ENCODE measurements around the gene KPNA5. TPM values are rescaled to one million over a fixed set of nuclear protein-coding genes. Genes with fewer than 3 reads are reported as not detected.

Gene KPNA5
- total RNA-seq, 4 donors from 2014 or later, result 0.20 to 5.6 (median 2.2) TPM

DNA sequence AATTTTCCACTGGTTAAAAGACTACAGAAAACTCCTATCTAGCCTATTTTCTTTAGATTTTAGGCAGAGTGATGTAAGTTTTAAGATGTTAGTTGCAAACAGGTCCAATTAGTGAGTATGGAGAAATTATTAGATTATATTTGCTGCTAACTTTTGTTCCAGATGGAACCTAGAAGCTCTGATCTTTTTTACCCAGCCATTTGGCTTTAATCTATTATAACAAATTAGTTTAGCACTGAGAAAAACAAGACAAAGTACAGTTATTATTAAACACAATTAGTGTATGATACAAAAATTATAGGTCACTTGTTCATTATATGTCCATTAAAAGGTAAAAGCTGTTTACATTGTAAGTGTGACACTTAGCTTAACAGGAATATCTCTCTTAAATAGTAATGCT, 82.0 kb downstream of the KPNA5 start:
- in situ Hi-C loops (cut with MboI; ENCODE audit: low pct_ligation_motif_present in 1 of 4, low pct_unique_long_range_greater_than_20kb in 1 of 4, low sequenced_read_pairs in 3 of 4), result no loop called here
- H3K36me3 ChIP-seq, result no peaks in the 10 kb centered on the region

DNA sequence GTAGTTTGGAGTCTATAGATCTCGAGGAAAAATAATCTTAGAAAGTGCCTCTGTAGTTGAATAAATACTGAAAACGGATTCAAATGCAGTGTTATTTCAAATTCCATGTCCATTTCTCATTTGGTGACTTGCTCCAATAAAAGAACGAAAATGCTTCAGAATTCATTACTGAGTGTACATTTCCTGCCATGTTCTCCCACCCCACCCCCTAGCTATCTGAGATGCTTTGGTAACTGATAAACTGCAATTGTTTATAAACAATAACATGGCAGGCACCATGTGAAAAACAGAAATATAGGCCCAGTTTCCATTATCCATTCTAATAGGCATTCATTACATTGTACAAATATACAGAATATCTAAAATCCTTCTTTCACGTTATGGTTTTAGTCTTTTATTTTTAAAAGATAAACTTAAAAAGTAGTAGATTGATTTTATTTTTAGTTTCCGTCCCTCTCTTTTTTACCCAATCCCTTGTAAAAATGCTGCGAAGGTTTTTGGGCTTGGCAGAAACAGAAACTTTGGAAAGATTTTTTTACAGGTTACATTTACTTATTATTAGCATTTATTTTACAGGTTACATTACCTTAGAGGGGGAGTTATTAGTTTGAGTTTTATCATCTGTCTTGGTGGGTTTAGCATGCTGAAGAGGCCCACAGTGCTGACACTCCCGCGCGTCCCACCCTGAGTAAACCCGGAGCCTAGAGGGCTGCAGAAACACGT, 83.1 kb downstream of the KPNA5 start:
- H3K27me3 ChIP-seq, result peaks cover 59% of the 10 kb centered on the region
- in situ Hi-C loops (cut with MboI; ENCODE audit: low pct_ligation_motif_present in 1 of 4, low pct_unique_long_range_greater_than_20kb in 1 of 4, low sequenced_read_pairs in 3 of 4), result no loop called here
- no peaks in the 10 kb centered on the region for H3K9me3 ChIP-seq
- peak overlapping the region in 2 of 4 donors; percentile 22 to 62 for H3K4me3 ChIP-seq
- no peak overlapping the region for H3K27ac ChIP-seq
- H3K36me3 ChIP-seq, result no peaks in the 10 kb centered on the region
- DNase-seq, result no peak
- no peak for TF ChIP-seq POLR2A (IDR thresholded peaks at IDR 0.05)
- TF ChIP-seq, protein P1, sequence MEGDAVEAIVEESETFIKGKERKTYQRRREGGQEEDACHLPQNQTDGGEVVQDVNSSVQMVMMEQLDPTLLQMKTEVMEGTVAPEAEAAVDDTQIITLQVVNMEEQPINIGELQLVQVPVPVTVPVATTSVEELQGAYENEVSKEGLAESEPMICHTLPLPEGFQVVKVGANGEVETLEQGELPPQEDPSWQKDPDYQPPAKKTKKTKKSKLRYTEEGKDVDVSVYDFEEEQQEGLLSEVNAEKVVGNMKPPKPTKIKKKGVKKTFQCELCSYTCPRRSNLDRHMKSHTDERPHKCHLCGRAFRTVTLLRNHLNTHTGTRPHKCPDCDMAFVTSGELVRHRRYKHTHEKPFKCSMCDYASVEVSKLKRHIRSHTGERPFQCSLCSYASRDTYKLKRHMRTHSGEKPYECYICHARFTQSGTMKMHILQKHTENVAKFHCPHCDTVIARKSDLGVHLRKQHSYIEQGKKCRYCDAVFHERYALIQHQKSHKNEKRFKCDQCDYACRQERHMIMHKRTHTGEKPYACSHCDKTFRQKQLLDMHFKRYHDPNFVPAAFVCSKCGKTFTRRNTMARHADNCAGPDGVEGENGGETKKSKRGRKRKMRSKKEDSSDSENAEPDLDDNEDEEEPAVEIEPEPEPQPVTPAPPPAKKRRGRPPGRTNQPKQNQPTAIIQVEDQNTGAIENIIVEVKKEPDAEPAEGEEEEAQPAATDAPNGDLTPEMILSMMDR (IDR thresholded peaks at IDR 0.05), result no peak
- peaks cover 0 to 17% (median 5%) of the 10 kb centered on the region in 4 donors for H3K4me1 ChIP-seq
- intact Hi-C loops (cut with DNase I; ENCODE audit: low total_unique reads), result no loop called here
- 87 to 90% methylated on average over 10 to 11 of the region's 11 CpGs for whole genome bisulfite sequencing, 2 donors (ENCODE audit: low coverage in 1 of 2)

More for the DNA sequence above, 82.0 kb downstream of the KPNA5 start:
- Histone ChIP-seq H3K4me3 (no peak overlapping the region), H3K27me3 (peaks cover 59% of the 10 kb centered on the region), H3K27ac (no peak overlapping the region), H3K9me3 (no peaks in the 10 kb centered on the region), H3K4me1 (peaks cover 0 to 17% (median 5%) of the 10 kb centered on the region in 4 donors)
- TF ChIP-seq, protein P1 (IDR thresholded peaks at IDR 0.05), result no peak
- no peak for TF ChIP-seq POLR2AphosphoS5 (IDR thresholded peaks at IDR 0.05)
- no peak for TF ChIP-seq POLR2A (IDR thresholded peaks at IDR 0.05)
- TF ChIP-seq EP300 (IDR thresholded peaks at IDR 0.05; ENCODE audit: low read depth), result no peak
- no peak for DNase-seq
- intact Hi-C loops (cut with DNase I; ENCODE audit: low total_unique reads), result no loop called here

DNA sequence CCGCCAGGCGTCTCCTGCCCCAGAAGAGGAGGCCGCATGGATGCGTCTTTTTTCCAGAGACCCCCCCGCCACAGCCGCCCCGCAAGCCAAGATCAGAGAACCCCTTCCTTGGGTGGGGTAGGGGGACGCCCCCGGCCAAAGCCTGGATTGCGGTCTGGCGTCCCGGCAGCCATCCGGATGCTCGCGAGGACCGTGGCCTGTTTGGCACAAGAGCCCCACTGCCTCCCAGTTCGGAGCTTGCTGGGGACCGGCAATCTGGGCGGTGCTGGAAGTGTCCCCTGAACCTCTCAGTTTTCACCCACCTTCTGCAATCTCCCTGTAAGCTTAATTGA, 83.6 kb downstream of the KPNA5 start:
- in situ Hi-C loops (cut with MboI; ENCODE audit: low pct_ligation_motif_present in 1 of 4, low pct_unique_long_range_greater_than_20kb in 1 of 4, low sequenced_read_pairs in 3 of 4), result no loop called here
- TF ChIP-seq POLR2AphosphoS5 (IDR thresholded peaks at IDR 0.05) (no peak), EP300 (IDR thresholded peaks at IDR 0.05; ENCODE audit: low read depth) (no peak), POLR2A (IDR thresholded peaks at IDR 0.05) (no peak)
- TF ChIP-seq, protein P1 (IDR thresholded peaks at IDR 0.05), result no peak
- intact Hi-C loops (cut with DNase I; ENCODE audit: low total_unique reads), result no loop called here
- Histone ChIP-seq H3K36me3 (no peaks in the 10 kb centered on the region), H3K4me3 (peak overlapping the region in 3 of 4 donors; percentile 22 to 62 (median 22)), H3K4me1 (peaks cover 0 to 17% (median 5%) of the 10 kb centered on the region in 4 donors), H3K27me3 (peaks cover 59% of the 10 kb centered on the region), H3K27ac (no peak overlapping the region), H3K9me3 (no peaks in the 10 kb centered on the region)
- DNase-seq, result no peak
- 61 to 87% methylated on average over 3 to 19 of the region's 19 CpGs for WGBS, 2 donors (ENCODE audit: low coverage in 1 of 2)

DNA sequence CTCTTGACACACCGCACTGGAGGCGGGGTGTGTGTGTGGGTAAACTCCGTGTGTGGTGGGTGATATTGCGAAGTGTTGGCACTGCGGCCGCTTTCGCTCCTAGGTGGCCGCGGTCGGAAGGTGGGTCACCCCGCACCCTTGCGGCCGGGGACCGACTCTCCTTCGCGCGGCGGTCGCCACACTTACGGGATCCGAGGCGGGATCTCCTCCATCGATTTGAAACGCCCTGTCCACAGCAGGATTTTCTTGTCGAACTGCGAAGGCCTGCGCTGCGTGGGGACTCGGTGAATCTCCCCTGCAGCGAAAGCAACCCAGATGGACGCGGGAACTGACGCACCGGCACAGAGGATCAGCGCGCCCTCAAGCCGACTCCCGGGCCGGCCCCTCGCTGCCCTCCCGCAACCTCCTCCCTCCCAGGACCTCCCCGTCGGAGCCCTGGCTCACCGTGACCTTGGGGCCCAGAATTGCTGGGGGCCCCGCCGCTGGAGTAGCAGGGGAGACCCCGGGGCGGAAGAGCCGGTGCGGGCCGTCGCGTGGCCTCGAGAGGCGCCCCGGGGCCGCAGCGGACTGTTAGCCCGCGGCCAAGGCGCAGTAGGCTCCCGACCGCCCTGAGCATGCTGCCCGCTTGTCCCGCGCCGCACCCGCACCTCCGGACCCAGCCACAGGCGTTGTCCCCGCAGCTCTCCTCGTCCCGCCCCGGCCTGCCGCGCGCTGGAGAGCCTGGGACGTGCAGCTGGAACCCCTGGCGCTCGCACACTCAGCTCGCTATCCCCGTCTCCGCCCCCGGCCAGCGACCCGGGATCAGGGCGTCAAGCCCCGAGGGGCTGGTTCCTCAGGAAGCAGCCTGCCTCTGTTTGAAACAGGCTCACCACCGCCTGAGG, 84.2 kb downstream of the KPNA5 start, which contains the start of gene FAM162B:
Gene FAM162B (minus strand): TSS at position 759 of the 881 bp plus-strand sequence. CDS start 143 bp downstream, at position 616.
- intact Hi-C loops (cut with DNase I; ENCODE audit: low total_unique reads), result no loop called here
- in situ Hi-C loops (cut with MboI; ENCODE audit: low pct_ligation_motif_present in 1 of 4, low pct_unique_long_range_greater_than_20kb in 1 of 4, low sequenced_read_pairs in 3 of 4), result no loop called here
- H3K36me3 ChIP-seq, result no peaks in the 10 kb centered on the region

More for the DNA sequence above, 84.2 kb downstream of the KPNA5 start, which contains the start of gene FAM162B:
- peaks cover 0 to 17% (median 5%) of the 10 kb centered on the region in 4 donors for H3K4me1 ChIP-seq
- no peak for TF ChIP-seq POLR2AphosphoS5 (IDR thresholded peaks at IDR 0.05)
- TF ChIP-seq POLR2A (IDR thresholded peaks at IDR 0.05), result no peak
- no peak for TF ChIP-seq EP300 (IDR thresholded peaks at IDR 0.05; ENCODE audit: low read depth)
- peaks cover 59% of the 10 kb centered on the region for H3K27me3 ChIP-seq
- peak; percentile 8 for DNase-seq
- peak within 1 kb of the TSS; percentile 4 to 62 (median 22) for H3K4me3 ChIP-seq
- WGBS, 2 donors (ENCODE audit: low coverage in 1 of 2), result 12% methylated on average over 65 of the region's 89 CpGs; no CpG with 5 or more reads in 1 of the 2 donors
- peak within 1 kb of the TSS in 1 of 4 donors; percentile 28 for H3K27ac ChIP-seq
- no peaks in the 10 kb centered on the region for H3K9me3 ChIP-seq

Data from transverse colon (tissue), 4 donors.